Measurements from ENCODE around the gene GLYATL3. TPM values are rescaled to one million over a fixed set of nuclear protein-coding genes. Genes with fewer than 3 reads are reported as not detected.

The GLYATL3 gene
- total and polyA plus RNA-seq, 2 of the 4 experiments (the other 2 are of a cell fraction): not detected

GRCh38 chr6:49556429-49556837 lies 56.7 kb downstream of the GLYATL3 start:
- H2BK20ac ChIP-seq (ENCODE audit: low read depth, low read length): no peak overlapping the region
- H4K8ac ChIP-seq (ENCODE audit: low read depth in 2 of 2, low read length in 2 of 2): no peak overlapping the region
- no peak overlapping the region for H2AK9ac ChIP-seq (replicated peaks; ENCODE audit: low read depth, low read length, poor library complexity)
- TF ChIP-seq CHD1 (IDR thresholded peaks at IDR 0.05; ENCODE audit: low read depth, low read length) (no peak), CEBPB (IDR thresholded peaks at IDR 0.05; ENCODE audit: low read depth, low read length) (peak; percentile 65), MAZ (IDR thresholded peaks at IDR 0.05; ENCODE audit: borderline replicate concordance, low read depth, low read length) (no peak), NFE2L2 (IDR thresholded peaks at IDR 0.05; ENCODE audit: low read depth, low read length) (no peak), RAD21 (IDR thresholded peaks at IDR 0.05; ENCODE audit: low read length) (no peak)
- TF ChIP-seq, protein P1, sequence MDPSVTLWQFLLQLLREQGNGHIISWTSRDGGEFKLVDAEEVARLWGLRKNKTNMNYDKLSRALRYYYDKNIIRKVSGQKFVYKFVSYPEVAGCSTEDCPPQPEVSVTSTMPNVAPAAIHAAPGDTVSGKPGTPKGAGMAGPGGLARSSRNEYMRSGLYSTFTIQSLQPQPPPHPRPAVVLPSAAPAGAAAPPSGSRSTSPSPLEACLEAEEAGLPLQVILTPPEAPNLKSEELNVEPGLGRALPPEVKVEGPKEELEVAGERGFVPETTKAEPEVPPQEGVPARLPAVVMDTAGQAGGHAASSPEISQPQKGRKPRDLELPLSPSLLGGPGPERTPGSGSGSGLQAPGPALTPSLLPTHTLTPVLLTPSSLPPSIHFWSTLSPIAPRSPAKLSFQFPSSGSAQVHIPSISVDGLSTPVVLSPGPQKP (IDR thresholded peaks at IDR 0.05; ENCODE audit: borderline replicate concordance, low read depth, low read length): no peak
- intact Hi-C loops (cut with micrococcal nuclease) (no loop called here), dilution Hi-C loops (cut with HindIII; ENCODE audit: low sequenced_read_pairs, unreplicated experiment) (no loop called here), in situ Hi-C loops (cut with MboI; ENCODE audit: low sequenced_read_pairs) (no loop called here)
- H3K9me3 ChIP-seq (ENCODE audit: control insufficient read depth, insufficient read depth, low read length): no peaks in the 10 kb centered on the region
- no peak overlapping the region for H2AK5ac ChIP-seq (ENCODE audit: low read depth, low read length)
- no peak overlapping the region for H2BK120ac ChIP-seq (ENCODE audit: low read depth, low read length)
- H3K27me3 ChIP-seq (ENCODE audit: control insufficient read depth, insufficient read depth, low read length): peaks cover 5% of the 10 kb centered on the region
- ATAC-seq (ENCODE audit: low read depth) (no peak), DNase-seq (peak; percentile 9)
- no peak overlapping the region for H4K5ac ChIP-seq (ENCODE audit: low read depth, low read length)
- no peak overlapping the region for H3K4ac ChIP-seq (ENCODE audit: low read depth, low read length)
- no peaks in the 10 kb centered on the region for H3K36me3 ChIP-seq (ENCODE audit: control insufficient read depth, insufficient read depth, low read length)
- H3K23ac ChIP-seq (ENCODE audit: low read depth, low read length): no peak overlapping the region
- no peak overlapping the region for H3K4me3 ChIP-seq (ENCODE audit: insufficient read depth, low read depth, low read length)
- H2AFZ ChIP-seq (replicated peaks; ENCODE audit: low read length, poor library complexity): no peak overlapping the region
- no peak overlapping the region for H4K91ac ChIP-seq (ENCODE audit: insufficient read depth, low read depth, low read length)
- CTCF ChIA-PET: no interaction called here
- no peak overlapping the region for H3K14ac ChIP-seq (replicated peaks; ENCODE audit: low read depth, low read length)
- no peaks in the 10 kb centered on the region for H4K20me1 ChIP-seq (ENCODE audit: insufficient read depth, low read length)
- H3K18ac ChIP-seq (ENCODE audit: low read depth, low read length): no peak overlapping the region
- H3K56ac ChIP-seq (ENCODE audit: extremely low read depth, insufficient read depth, low read length): no peak overlapping the region
- H3K9ac ChIP-seq (ENCODE audit: low read depth, low read length): no peak overlapping the region
- H3K27ac ChIP-seq (ENCODE audit: insufficient read depth, low read length): no peak overlapping the region
- H3K4me1 ChIP-seq (ENCODE audit: control insufficient read depth, insufficient read depth, low read length): no peaks in the 10 kb centered on the region
- H3K79me1 ChIP-seq (ENCODE audit: low read depth in 1 of 2, low read length in 2 of 2): no peaks in the 10 kb centered on the region
- POLR2A ChIA-PET (ENCODE audit: unreplicated experiment): no interaction called here
- H3K4me2 ChIP-seq (ENCODE audit: low read depth, low read length): no peak overlapping the region
- BruUV-seq (replicated peaks): no TSS peak
- no peak overlapping the region for H2BK5ac ChIP-seq (ENCODE audit: low read depth, low read length, poor library complexity, severe bottlenecking)
- H3K9me1 ChIP-seq (ENCODE audit: insufficient read depth, low read length): no peaks in the 10 kb centered on the region
- no peak overlapping the region for H2BK15ac ChIP-seq (ENCODE audit: low read depth, low read length)

All from IMR-90 (cell line).